ENCODE measurements around the gene NONO. TPM values are rescaled to one million over a fixed set of nuclear protein-coding genes. Genes with fewer than 3 reads are reported as not detected.
A peak's percentile ranks its signal among the peaks of the same experiment; 100 is the strongest.

The NONO gene
- total and polyA plus RNA-seq, 4 donors: 66.1 to 140 (median 107) TPM

DNA sequence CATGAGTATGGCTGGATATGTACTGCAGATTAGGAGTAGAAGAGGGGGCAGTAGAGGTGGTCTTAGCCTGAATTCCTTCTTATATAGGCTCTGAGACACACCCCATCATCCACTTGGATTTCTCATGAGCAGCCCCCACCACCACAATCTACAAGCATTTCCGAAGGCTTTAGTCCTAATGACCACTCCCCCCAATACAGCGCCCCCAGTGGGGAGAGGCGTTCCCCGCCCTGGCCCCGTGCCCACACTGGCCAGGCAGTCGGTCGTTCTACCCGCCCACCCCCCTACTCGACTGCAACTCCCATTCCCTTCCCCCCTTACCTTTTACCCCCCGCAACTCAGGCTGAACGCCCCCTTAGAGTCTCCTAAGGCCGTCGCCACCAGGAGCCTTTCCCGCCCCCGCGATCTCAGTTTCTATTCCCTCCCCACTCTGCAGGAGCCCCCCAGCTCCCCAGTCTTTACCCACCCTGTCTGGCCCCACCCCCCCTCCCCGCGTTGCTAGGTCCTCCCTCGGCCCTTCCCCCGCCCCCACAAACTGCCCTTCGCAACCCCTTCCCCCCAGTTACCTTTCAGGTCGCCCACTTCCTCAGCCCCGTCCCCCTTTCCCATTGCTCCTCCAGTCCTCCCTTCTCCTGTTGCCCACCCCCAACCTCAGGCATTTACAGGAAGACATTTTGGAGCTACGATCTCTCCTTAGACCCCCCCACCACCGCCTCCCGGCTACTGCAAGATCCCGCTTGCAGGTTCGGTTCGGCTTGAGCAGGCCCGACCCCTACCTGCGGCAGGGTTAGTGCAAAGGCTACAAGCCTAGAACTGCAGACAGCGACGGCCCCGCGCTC, 30.0 kb upstream of the NONO start:
- WGBS: under 1% methylated on average over 35 of the region's 35 CpGs
- H3K9ac ChIP-seq (ENCODE audit: low read depth in 1 of 2, low read length in 2 of 2): peak overlapping the region in 1 of 2 donors; percentile 75
- H3K4me3 ChIP-seq (ENCODE audit: low read depth in 1 of 3, low read length in 3 of 3): peak overlapping the region; percentile 83 to 90 (median 85)
- H3K4me1 ChIP-seq (ENCODE audit: control insufficient read depth in 4 of 4, insufficient read depth in 4 of 4, low read length in 3 of 4): peaks cover 5 to 9% (median 7%) of the 10 kb centered on the region in 4 donors
- H3K27me3 ChIP-seq (ENCODE audit: control insufficient read depth in 4 of 4, insufficient read depth in 4 of 4, low read length in 3 of 4): no peaks in the 10 kb centered on the region
- peak overlapping the region; percentile 69 to 78 for H3K27ac ChIP-seq (ENCODE audit: low read depth in 1 of 2, low read length in 2 of 2)
- peak; percentile 55 for DNase-seq (ENCODE audit: low spot score)
- TF ChIP-seq JUND (IDR thresholded peaks at IDR 0.05) (no peak), RAD21 (IDR thresholded peaks at IDR 0.05) (peak in 1 of 2 donors; percentile 36)
- TF ChIP-seq, protein P1, sequence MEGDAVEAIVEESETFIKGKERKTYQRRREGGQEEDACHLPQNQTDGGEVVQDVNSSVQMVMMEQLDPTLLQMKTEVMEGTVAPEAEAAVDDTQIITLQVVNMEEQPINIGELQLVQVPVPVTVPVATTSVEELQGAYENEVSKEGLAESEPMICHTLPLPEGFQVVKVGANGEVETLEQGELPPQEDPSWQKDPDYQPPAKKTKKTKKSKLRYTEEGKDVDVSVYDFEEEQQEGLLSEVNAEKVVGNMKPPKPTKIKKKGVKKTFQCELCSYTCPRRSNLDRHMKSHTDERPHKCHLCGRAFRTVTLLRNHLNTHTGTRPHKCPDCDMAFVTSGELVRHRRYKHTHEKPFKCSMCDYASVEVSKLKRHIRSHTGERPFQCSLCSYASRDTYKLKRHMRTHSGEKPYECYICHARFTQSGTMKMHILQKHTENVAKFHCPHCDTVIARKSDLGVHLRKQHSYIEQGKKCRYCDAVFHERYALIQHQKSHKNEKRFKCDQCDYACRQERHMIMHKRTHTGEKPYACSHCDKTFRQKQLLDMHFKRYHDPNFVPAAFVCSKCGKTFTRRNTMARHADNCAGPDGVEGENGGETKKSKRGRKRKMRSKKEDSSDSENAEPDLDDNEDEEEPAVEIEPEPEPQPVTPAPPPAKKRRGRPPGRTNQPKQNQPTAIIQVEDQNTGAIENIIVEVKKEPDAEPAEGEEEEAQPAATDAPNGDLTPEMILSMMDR (IDR thresholded peaks at IDR 0.05; ENCODE audit: low read depth, low read length, missing input control): peak; percentile 26
- peaks cover 2 to 5% (median 3%) of the 10 kb centered on the region in 4 donors for H3K36me3 ChIP-seq (ENCODE audit: control insufficient read depth in 4 of 4, insufficient read depth in 3 of 4, low read depth in 1 of 4, low read length in 3 of 4)
- no peaks in the 10 kb centered on the region for H3K9me3 ChIP-seq (ENCODE audit: control insufficient read depth in 4 of 4, low read length in 3 of 4)

DNA sequence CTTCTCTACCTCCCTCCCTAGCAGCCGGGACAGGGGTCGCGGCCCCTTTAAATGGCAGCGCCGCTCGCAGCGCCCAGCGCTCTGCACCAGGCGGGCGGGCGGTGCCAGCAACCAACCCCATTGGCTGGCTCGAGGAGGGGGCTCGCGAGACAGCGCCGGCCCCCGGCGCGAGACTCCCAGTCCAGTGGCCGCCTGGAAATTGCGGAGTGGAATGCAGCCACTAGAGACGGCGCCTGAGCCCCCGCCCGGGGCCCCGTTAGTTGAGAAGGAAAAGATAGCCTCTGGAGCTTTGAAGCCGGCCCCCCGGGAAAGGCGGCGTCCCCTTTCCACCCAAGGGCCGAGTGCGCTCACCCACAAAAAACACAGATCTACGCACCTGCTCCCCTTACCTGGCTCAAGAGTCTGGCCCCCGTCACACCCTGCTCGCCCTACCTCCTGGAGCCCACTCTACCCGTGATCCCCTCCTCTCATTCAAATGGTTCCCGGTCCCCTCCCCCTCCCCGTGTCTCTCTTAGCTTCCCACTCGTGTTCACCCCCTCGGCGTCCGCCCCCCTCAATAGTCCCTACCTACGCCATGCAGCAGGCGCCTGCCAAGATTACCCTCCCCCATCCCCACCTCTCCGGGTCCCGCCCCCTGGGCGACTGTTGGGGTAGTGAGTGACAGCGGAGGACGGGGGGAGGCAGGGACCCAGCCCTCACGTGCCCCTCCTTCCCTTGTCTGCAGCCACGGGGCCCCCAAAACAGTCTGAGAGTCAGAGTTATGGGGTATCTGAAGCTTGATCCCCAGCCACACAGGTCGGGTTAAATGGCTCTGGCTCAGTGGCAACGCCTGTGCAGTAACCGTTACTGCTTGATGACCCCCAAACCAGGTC, 29.1 kb upstream of the NONO start, which contains the start of gene ZMYM3:
TSS of gene ZMYM3 (minus strand) at position 49 of the 872 bp plus-strand sequence. CDS start 885 bp downstream, outside the sequence.
- peaks cover 0 to 3% (median 2%) of the 10 kb centered on the region in 4 donors for H3K36me3 ChIP-seq (ENCODE audit: control insufficient read depth in 4 of 4, insufficient read depth in 3 of 4, low read depth in 1 of 4, low read length in 3 of 4)
- no peaks in the 10 kb centered on the region for H3K27me3 ChIP-seq (ENCODE audit: control insufficient read depth in 4 of 4, insufficient read depth in 4 of 4, low read length in 3 of 4)
- H3K27ac ChIP-seq (ENCODE audit: low read depth in 1 of 2, low read length in 2 of 2): peak within 1 kb of the TSS; percentile 75 to 78
- peak within 1 kb of the TSS; percentile 83 to 90 (median 85) for H3K4me3 ChIP-seq (ENCODE audit: low read depth in 1 of 3, low read length in 3 of 3)
- no peaks in the 10 kb centered on the region for H3K9me3 ChIP-seq (ENCODE audit: control insufficient read depth in 4 of 4, low read length in 3 of 4)
- peak; percentile 74 for DNase-seq (ENCODE audit: low spot score)
- H3K4me1 ChIP-seq (ENCODE audit: control insufficient read depth in 4 of 4, insufficient read depth in 4 of 4, low read length in 3 of 4): peaks cover 5 to 9% (median 7%) of the 10 kb centered on the region in 4 donors
- no peak for TF ChIP-seq RXRA (IDR thresholded peaks at IDR 0.05)
- TF ChIP-seq, protein P2, sequence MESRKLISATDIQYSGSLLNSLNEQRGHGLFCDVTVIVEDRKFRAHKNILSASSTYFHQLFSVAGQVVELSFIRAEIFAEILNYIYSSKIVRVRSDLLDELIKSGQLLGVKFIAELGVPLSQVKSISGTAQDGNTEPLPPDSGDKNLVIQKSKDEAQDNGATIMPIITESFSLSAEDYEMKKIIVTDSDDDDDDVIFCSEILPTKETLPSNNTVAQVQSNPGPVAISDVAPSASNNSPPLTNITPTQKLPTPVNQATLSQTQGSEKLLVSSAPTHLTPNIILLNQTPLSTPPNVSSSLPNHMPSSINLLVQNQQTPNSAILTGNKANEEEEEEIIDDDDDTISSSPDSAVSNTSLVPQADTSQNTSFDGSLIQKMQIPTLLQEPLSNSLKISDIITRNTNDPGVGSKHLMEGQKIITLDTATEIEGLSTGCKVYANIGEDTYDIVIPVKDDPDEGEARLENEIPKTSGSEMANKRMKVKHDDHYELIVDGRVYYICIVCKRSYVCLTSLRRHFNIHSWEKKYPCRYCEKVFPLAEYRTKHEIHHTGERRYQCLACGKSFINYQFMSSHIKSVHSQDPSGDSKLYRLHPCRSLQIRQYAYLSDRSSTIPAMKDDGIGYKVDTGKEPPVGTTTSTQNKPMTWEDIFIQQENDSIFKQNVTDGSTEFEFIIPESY (IDR thresholded peaks at IDR 0.05): peak; percentile 97
- TF ChIP-seq SP1 (IDR thresholded peaks at IDR 0.05): peak; percentile 35
- TF ChIP-seq RAD21 (IDR thresholded peaks at IDR 0.05): peak; percentile 15 to 31
- TF ChIP-seq, protein P3, sequence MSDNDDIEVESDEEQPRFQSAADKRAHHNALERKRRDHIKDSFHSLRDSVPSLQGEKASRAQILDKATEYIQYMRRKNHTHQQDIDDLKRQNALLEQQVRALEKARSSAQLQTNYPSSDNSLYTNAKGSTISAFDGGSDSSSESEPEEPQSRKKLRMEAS (IDR thresholded peaks at IDR 0.05): peak; percentile 26
- WGBS: under 1% methylated on average over 54 of the region's 54 CpGs
- peak within 1 kb of the TSS in 1 of 2 donors; percentile 75 for H3K9ac ChIP-seq (ENCODE audit: low read depth in 1 of 2, low read length in 2 of 2)

DNA sequence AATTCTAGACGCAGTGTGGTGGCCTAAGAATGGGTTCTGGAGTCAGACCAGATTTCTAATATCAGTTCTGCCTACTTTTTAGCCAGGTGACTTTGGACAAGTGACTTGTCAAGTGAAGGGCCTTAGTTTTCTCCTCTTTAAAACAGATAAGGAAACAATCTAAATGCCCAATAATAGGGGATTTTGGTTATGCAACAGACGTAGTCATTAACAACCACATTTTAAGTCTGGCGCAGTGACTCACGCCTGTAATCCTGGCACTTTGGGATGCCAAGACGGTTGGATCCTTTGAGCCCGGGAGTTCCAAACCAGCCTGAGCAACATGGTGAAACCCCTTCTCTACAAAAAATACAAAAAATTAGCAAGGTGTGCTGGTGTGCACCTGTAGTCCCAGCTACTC, 27.4 kb upstream of the NONO start:
- DNase-seq (ENCODE audit: low spot score): no peak
- H3K9me3 ChIP-seq (ENCODE audit: control insufficient read depth in 4 of 4, low read length in 3 of 4): no peaks in the 10 kb centered on the region
- H3K36me3 ChIP-seq (ENCODE audit: control insufficient read depth in 4 of 4, insufficient read depth in 3 of 4, low read depth in 1 of 4, low read length in 3 of 4): no peaks in the 10 kb centered on the region
- peaks cover 5 to 9% (median 7%) of the 10 kb centered on the region in 4 donors for H3K4me1 ChIP-seq (ENCODE audit: control insufficient read depth in 4 of 4, insufficient read depth in 4 of 4, low read length in 3 of 4)
- WGBS: 88% methylated on average over 6 of the region's 6 CpGs
- TF ChIP-seq JUND (IDR thresholded peaks at IDR 0.05): no peak
- no peak for TF ChIP-seq YY1 (IDR thresholded peaks at IDR 0.05)
- no peak for TF ChIP-seq GABPA (IDR thresholded peaks at IDR 0.05 in 1 of 2, conservative IDR thresholded peaks at IDR 0.05 in 1 of 2)
- TF ChIP-seq, protein P1 (IDR thresholded peaks at IDR 0.05; ENCODE audit: low read depth, low read length, missing input control): no peak
- no peak for TF ChIP-seq RXRA (IDR thresholded peaks at IDR 0.05)
- no peak for TF ChIP-seq NR2F2 (IDR thresholded peaks at IDR 0.05)
- H3K9ac ChIP-seq (ENCODE audit: low read depth in 1 of 2, low read length in 2 of 2): no peak overlapping the region
- no peak overlapping the region for H3K4me3 ChIP-seq (ENCODE audit: low read depth in 1 of 3, low read length in 3 of 3)
- no peak overlapping the region for H3K27ac ChIP-seq (ENCODE audit: low read depth in 1 of 2, low read length in 2 of 2)
- H3K27me3 ChIP-seq (ENCODE audit: control insufficient read depth in 4 of 4, insufficient read depth in 4 of 4, low read length in 3 of 4): no peaks in the 10 kb centered on the region
